ENCODE measurements around the gene AMOTL2.

DNA sequence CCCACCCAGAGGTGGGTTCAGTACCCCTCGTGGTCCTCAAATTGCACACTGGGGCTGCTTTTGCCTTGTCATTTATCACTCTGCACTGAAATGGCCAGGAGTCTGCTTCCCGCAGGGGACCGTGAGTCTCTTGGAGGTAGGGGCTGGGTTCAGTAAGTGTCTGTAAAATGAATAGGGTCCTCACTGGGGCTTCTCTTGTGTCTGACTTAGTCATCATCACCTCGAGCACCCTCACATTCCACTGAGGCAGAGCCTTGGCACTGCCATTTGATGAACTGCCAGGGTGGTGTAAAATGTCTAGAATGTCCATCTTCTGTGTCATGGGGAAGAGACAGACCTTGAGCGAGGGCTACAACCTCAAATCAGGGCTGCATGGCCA is 62.6 kb downstream of the AMOTL2 start:
- TF ChIP-seq CTCF (IDR thresholded peaks at IDR 0.05; ENCODE audit: borderline replicate concordance, extremely low read depth, low read length, poor library complexity, severe bottlenecking) (no peak), EZH2 (IDR thresholded peaks at IDR 0.05; ENCODE audit: borderline replicate concordance, low read depth, low read length, severe bottlenecking) (no peak)
